Right forelimb (tissue), 1 donor: ENCODE measurements around the gene TGM6.
"Not testable (repeated sequence)": the region's sequence is repeated elsewhere in the genome, so short reads cannot be mapped to it uniquely, and the experiment has no call there.

ENCODE experiments used
- DNase-seq: peaks from one replicate; pipeline ENCODE4 v3.0.0-alpha.2; 2018

TGM6 gene

DNA sequence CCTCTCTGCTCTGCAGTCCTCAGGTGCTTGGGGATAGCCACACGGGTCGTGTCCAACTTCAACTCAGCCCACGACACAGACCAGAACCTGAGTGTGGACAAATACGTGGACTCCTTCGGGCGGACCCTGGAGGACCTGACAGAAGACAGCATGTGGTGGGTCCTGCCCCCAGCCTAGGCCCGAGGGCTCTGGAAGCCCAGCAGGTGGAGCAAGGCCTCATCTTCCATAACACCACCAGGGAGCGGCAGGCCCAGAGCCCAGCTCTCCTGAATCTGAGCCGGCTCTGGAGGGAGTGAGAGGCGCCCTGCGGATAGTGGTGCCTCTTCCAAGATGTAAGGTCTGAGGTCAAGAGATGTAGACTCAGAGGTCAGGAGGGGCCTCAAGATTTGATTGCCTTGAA lies 19.6 kb downstream of the TGM6 start:
- DNase-seq = peak; percentile 21

- DNase-seq = no peak
Observed at GRCh38 chr20:2401527-2401926, 20.8 kb downstream of the TGM6 start.

GRCh38 chr20:2402271-2402980 lies 21.7 kb downstream of the TGM6 start:
- DNase-seq = peak; percentile 36

- peak; percentile 24 for DNase-seq
Observed at GRCh38 chr20:2403291-2404052, 22.8 kb downstream of the TGM6 start.

GRCh38 chr20:2405693-2406065 lies 25.0 kb downstream of the TGM6 start:
- DNase-seq = no peak

DNA sequence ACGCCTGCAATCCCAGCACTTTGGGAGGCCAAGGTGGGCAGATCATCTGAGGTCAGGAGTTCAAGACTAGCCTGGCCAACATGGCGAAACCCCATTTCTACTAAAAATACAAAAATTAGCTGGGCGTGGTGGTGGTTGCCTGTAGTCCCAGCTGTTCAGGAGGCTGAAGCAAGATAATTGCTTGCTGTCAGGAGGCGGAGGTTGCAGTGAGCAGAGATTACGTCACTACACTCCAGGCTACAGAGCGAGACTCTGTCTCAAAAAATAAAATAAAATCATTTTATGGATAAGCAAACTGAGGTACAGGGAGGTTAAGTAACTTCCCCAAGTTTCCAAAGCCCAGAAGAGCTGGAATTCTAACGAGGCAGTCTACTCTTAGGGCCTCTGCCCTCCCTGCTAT lies 26.7 kb downstream of the TGM6 start:
- not testable (repeated sequence) for DNase-seq

GRCh38 chr20:2408111-2408510 lies 27.4 kb downstream of the TGM6 start:
- DNase-seq = no peak

- no peak for DNase-seq
Observed at GRCh38 chr20:2416541-2417212, 36.0 kb downstream of the TGM6 start.

DNA sequence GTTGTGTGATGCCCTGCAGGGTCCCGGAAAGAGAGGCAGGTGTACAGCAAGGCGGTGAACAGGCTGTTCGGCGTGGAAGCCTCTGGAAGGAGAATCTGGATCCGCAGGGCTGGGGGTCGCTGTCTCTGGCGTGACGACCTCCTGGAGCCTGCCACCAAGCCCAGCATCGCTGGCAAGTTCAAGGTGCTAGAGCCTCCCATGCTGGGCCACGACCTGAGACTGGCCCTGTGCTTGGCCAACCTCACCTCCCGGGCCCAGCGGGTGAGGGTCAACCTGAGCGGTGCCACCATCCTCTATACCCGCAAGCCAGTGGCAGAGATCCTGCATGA lies 36.5 kb downstream of the TGM6 start:
- DNase-seq = no peak

DNA sequence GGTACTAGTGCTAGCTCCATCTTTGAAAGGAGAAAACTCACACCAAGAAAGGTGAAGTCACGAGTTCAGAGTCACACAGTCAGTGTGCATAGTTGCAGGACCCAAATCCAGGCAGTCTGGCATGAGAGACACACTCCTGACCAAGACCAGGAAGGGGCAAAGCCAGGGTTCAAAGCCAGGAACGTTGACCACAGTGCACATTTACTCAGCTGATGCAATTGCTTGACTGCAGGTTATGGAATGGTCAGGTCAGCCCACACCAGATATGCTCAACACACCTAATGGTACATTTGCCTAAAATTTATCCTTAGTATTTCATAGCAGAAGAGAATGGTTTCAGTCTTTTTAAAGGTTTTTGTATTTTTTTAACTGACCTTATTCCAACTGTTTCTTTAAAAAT lies 37.7 kb downstream of the TGM6 start:
- DNase-seq = no peak

- no peak for DNase-seq
Observed at GRCh38 chr20:2420510-2420909, 39.8 kb downstream of the TGM6 start.

DNA sequence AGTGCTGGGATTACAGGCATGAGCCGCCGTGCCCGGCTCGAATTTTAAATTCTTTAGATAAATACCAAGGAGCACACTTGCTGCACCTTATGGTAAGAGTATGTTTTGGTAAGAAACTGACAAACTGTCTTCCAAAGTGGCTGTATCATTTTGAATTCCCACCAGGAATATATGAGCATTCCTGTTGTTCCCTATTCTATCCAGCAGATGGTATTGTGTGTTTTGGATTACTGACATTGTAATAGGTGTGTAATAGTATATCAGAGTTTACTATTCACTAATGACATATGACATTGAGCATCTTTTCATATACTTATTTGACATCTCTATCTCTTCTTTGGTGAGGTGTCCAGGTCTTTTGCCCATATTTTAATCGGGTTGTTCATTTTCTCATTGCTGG lies 40.5 kb downstream of the TGM6 start:
- no peak for DNase-seq

GRCh38 chr20:2429051-2429450 lies 48.4 kb downstream of the TGM6 start:
- no peak for DNase-seq

- DNase-seq = no peak
Observed at GRCh38 chr20:2430538-2430937, 49.8 kb downstream of the TGM6 start.

DNA sequence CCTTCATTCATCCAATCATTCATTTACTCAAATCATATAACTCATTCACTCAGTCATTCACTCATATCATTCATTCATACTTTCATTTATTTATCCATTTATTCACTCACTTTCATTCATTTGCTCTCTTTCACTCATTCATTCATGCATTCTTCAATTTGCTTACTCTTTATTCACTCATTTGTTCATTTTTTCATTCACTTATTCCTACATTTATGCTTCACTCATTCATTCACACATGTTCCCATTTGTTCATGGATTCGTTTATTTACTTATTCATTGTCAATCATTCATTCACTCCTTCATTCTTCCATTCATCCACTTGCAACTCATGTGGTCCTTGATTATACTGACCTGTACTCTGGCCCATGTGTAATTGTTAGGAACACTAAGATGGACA lies 50.5 kb downstream of the TGM6 start:
- no peak for DNase-seq

GRCh38 chr20:2446845-2447244 lies 66.1 kb downstream of the TGM6 start:
- no peak for DNase-seq

DNA sequence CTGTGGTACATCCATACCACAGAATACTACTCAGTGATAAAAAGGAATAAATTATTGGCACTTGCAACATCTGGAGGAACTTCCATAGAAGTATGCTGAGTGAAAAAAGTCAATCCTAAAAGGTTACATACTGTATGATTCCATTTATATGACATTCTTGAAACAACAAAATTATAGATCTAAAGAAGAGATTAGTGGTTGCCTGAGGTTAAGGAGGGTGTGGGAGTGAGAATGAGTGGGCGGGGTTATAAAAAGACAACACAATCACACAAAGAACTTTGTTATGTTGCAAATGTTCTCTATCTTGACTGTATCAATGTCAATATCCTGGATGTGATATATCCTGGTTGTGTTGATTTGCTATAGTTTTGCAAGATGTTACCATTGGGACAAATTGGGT lies 68.7 kb downstream of the TGM6 start:
- no peak for DNase-seq

GRCh38 chr20:2451422-2451821 lies 70.7 kb downstream of the TGM6 start:
- no peak for DNase-seq

DNA sequence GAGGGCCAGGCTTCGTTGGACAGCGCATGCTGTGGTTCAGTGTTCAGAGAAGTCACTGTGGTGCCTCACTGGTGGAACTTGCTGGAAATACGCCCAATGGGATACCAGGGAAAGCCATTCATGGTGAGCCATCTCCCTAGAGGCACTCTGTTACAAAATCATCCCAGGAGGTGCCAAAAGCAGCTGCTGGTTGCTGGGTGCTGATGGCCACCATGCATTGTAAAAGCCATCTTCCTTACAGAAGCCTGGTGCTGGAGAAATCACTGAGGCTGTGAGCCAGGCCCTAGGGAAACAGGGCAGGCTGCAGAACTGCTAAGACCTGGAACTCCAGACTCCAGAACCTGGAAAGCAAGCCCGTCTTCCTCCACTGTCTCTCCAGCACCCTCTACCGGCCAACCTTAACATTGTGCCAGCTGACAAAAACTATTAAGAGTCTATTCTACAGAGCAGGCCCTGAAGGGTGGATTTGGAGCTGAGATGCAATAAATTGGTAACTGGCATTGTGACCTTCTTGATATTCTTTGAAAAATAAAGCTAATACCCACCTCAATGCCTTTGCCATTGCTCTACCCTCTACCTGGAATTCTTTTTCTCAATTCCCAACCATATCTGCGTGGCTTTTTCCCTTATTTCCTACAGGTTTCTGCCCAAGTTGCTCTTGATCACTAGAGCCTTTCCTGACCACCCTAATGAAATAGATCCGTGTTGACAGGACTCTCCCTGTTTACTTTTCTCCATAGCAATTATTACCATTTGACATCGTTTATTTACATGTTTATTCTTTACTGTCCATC lies 71.4 kb downstream of the TGM6 start:
- peak; percentile 74 for DNase-seq

GRCh38 chr20:2453792-2454191 lies 73.1 kb downstream of the TGM6 start:
- no peak for DNase-seq

DNA sequence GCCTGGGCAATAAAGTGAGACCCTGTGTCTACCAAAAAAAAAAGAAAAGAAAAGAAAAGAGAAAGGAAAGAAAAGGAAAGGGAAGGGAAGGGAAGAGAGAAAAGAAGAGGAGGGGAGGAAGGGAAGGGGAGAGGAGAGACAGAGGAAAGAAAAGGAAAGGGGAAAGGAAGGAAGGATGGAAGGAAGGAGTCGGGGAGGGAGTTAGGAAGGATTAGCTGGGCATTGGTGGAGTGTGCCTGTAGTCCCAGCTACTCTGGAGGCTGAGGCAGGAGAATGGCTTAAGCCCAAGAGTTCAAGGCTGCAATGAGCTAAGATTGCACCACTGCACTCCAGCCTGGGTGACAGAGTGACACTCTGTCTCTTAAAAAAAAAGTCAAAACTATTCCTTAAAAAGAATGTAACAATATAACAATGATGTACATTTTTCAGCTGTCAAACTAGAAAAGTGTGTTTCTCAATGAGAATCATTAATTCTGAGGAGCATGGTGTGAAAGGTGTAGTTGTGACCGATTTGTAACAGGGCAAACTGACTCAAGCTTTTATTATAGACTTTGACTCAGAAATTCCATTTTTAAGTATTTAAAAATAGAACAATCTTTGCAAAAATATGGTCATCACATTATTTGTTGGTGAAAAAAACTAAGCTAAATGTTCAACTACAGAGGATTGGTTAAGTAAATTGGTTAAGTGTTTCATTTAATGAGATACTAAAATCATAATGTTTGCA lies 75.2 kb downstream of the TGM6 start:
- no peak for DNase-seq

DNA sequence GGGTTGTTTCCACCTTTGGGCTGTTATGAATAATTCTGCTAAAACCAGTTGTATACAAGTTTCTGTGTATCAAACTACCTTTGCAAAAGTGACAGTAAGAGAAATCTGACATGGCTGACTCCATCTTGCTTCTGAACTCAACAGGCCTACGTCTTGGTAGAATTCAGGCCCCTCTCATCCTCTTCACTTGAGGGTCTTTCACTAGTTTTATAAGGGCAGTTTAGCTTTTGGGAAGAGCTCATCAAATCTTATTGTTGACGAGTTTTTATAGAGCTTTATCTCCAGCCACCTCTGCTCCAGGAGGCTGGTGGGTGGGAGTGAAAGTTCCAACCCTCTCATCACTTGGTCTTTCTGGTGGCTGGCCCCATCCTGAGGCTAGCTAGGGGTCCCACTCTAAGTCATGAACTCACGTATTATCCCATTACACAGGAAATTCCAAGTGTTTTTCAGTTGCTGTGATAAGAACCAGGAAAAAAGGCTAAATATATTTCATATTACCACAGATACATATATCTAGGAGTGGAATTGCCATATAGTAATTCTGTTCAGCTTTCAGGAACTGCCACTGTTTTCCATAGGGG lies 78.3 kb downstream of the TGM6 start:
- DNase-seq = no peak
